GM18951 (cell line): ENCODE data around the gene ENTPD1.
A peak's percentile ranks its signal among the peaks of the same experiment; 100 is the strongest.
"Not testable (repeated sequence)": the region's sequence is repeated elsewhere in the genome, so short reads cannot be mapped to it uniquely, and the experiment has no call there.

Experiments used
- POLR2A ChIP-seq: IDR thresholded peaks from 4 replicates; pipeline ENCODE4 v1.6.1; 2011; ENCODE audit warnings: mild to moderate bottlenecking; ENCODE audit not compliant: insufficient read length, insufficient read depth; ENCODE audit errors: extremely low read depth
- in situ Hi-C: fragments of 300-500 bp; cut with MboI; formaldehyde crosslinking; loops from one replicate; pipeline ENCODE4 v1.12.0; 2022; ENCODE audit warnings: low sequenced_read_pairs, mixed read lengths, inconsistent platforms; ENCODE audit not compliant: unreplicated experiment

ENTPD1 gene

GRCh38 chr10:95756041-95756761, at the start of gene ENTPD1:
Gene ENTPD1 (plus strand): TSS chr10:95756163. CDS start chr10:95756240, 77 bp downstream.
- in situ Hi-C loops: loop anchor here (10.0 kb wide), 2 partner anchors 79 to 369 kb away; no protein-coding TSS in a partner anchor
- peak; percentile 93 for TF ChIP-seq POLR2A

GRCh38 chr10:95706573-95706972, 49.4 kb upstream of the ENTPD1 start:
- no peak for TF ChIP-seq POLR2A
- in situ Hi-C loops: no loop called here

GRCh38 chr10:95706990-95707389, 49.0 kb upstream of the ENTPD1 start:
- in situ Hi-C loops: no loop called here
- TF ChIP-seq POLR2A: no peak

GRCh38 chr10:95711492-95711891, 44.5 kb upstream of the ENTPD1 start:
- in situ Hi-C loops: no loop called here
- TF ChIP-seq POLR2A: no peak

- TF ChIP-seq POLR2A: no peak
- in situ Hi-C loops: no loop called here
Measured at GRCh38 chr10:95716466-95716865, 39.5 kb upstream of the ENTPD1 start.

- no peak for TF ChIP-seq POLR2A
- in situ Hi-C loops: no loop called here
Measured at GRCh38 chr10:95716866-95717265, 39.1 kb upstream of the ENTPD1 start.

GRCh38 chr10:95720745-95721144, 35.2 kb upstream of the ENTPD1 start:
- in situ Hi-C loops: not testable (repeated sequence)

- in situ Hi-C loops: not testable (repeated sequence)
Measured at GRCh38 chr10:95722496-95722895, 33.5 kb upstream of the ENTPD1 start.

- in situ Hi-C loops: no loop called here
- no peak for TF ChIP-seq POLR2A
Measured at GRCh38 chr10:95728526-95728925, 27.4 kb upstream of the ENTPD1 start.

- in situ Hi-C loops: no loop called here
- no peak for TF ChIP-seq POLR2A
Measured at GRCh38 chr10:95729323-95730055, 26.5 kb upstream of the ENTPD1 start.

GRCh38 chr10:95730233-95730632, 25.7 kb upstream of the ENTPD1 start:
- no peak for TF ChIP-seq POLR2A
- in situ Hi-C loops: no loop called here

- in situ Hi-C loops: not testable (repeated sequence)
Measured at GRCh38 chr10:95732907-95733306, 23.1 kb upstream of the ENTPD1 start.

- in situ Hi-C loops: no loop called here
- no peak for TF ChIP-seq POLR2A
Measured at GRCh38 chr10:95739056-95739455, 16.9 kb upstream of the ENTPD1 start.

GRCh38 chr10:95741807-95742467, 14.0 kb upstream of the ENTPD1 start:
- in situ Hi-C loops: no loop called here
- peak; percentile 24 for TF ChIP-seq POLR2A

- in situ Hi-C loops: no loop called here
- TF ChIP-seq POLR2A: no peak
Measured at GRCh38 chr10:95742485-95742884, 13.5 kb upstream of the ENTPD1 start.
